Measurements from ENCODE around the gene TUBG2.

DNA sequence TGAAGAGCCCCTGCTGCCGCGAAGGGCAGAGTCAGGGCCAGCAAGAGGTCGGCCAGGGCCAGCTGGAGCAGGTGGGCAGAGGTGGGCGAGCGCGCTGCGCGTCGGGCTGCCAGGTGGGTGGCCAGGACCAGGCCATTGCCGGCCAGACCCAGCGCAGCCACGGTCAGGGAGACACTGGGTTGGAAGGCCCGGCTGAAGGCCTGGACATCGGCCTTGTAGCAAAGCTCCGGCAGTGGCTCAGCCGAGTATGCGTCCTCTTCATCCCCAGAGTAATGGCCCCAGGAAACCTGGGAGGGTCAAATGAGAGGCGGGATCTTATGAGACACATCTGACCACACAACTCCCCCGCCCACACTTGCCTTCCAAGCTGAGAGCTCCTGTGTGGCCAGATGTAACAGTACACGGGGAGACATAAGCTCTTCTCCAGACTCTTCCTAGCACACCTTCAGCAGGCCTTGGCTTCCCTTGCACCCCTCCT, 21.3 kb downstream of the TUBG2 start:
- TF ChIP-seq TCF4 (CRISPR knock-in tag; IDR thresholded peaks at IDR 0.05; ENCODE audit: borderline replicate concordance) (no peak), PATZ1 (CRISPR knock-in tag; IDR thresholded peaks at IDR 0.05; ENCODE audit: borderline replicate concordance) (no peak), ESRRG (CRISPR knock-in tag; IDR thresholded peaks at IDR 0.05) (no peak)
- TF ChIP-seq, protein P1, sequence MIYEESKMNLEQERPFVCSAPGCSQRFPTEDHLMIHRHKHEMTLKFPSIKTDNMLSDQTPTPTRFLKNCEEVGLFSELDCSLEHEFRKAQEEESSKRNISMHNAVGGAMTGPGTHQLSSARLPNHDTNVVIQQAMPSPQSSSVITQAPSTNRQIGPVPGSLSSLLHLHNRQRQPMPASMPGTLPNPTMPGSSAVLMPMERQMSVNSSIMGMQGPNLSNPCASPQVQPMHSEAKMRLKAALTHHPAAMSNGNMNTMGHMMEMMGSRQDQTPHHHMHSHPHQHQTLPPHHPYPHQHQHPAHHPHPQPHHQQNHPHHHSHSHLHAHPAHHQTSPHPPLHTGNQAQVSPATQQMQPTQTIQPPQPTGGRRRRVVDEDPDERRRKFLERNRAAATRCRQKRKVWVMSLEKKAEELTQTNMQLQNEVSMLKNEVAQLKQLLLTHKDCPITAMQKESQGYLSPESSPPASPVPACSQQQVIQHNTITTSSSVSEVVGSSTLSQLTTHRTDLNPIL (CRISPR knock-in tag; IDR thresholded peaks at IDR 0.05; ENCODE audit: low read depth) = no peak
